ENCODE results near the gene MMP24. TPM values are rescaled to one million over a fixed set of nuclear protein-coding genes. Genes with fewer than 3 reads are reported as not detected.
A peak's percentile ranks its signal among the peaks of the same experiment; 100 is the strongest.

Gene MMP24
- total RNA-seq, 3 donors from 2014 or later: 0.80 to 2.5 (median 0.98) TPM

GRCh38 chr20:35207950-35208611 lies 18.4 kb upstream of the MMP24 start:
- peak; percentile 55 to 66 for DNase-seq (ENCODE audit: low spot score in 2 of 2)
- intact Hi-C loops (cut with DNase I; ENCODE audit: low total_unique reads): loop anchor here (5.0 kb wide), 1 partner anchor 61 kb away; the partner anchor contains the start of gene EDEM2
- Histone ChIP-seq H3K9me3 (peaks cover 0 to 8% of the 10 kb centered on the region in 2 donors), H3K4me3 (peak overlapping the region in 2 of 3 donors; percentile 6 to 45), H3K36me3 (no peaks in the 10 kb centered on the region), H3K4me1 (no peaks in the 10 kb centered on the region), H3K27me3 (no peaks in the 10 kb centered on the region), H3K27ac (peak overlapping the region; percentile 66 to 73)
- TF ChIP-seq POLR2A (IDR thresholded peaks at IDR 0.05): no peak
- TF ChIP-seq CTCF (IDR thresholded peaks at IDR 0.05): peak; percentile 83 to 93 (median 84)

- intact Hi-C loops (cut with DNase I; ENCODE audit: low total_unique reads): no loop called here
- Histone ChIP-seq H3K36me3 (no peaks in the 10 kb centered on the region), H3K27ac (no peak overlapping the region), H3K4me1 (no peaks in the 10 kb centered on the region), H3K4me3 (no peak overlapping the region), H3K27me3 (no peaks in the 10 kb centered on the region), H3K9me3 (no peaks in the 10 kb centered on the region)
- TF ChIP-seq POLR2AphosphoS5 (IDR thresholded peaks at IDR 0.05): no peak
- no peak for TF ChIP-seq CTCF (IDR thresholded peaks at IDR 0.05)
- no peak for TF ChIP-seq POLR2A (IDR thresholded peaks at IDR 0.05)
- no peak for DNase-seq (ENCODE audit: low spot score in 2 of 2)
Measured at GRCh38 chr20:35215066-35215956, 11.2 kb upstream of the MMP24 start.

GRCh38 chr20:35216541-35216940 lies 9.9 kb upstream of the MMP24 start:
- Histone ChIP-seq H3K27me3 (no peaks in the 10 kb centered on the region), H3K9me3 (no peaks in the 10 kb centered on the region), H3K4me3 (no peak overlapping the region), H3K36me3 (no peaks in the 10 kb centered on the region), H3K4me1 (no peaks in the 10 kb centered on the region), H3K27ac (no peak overlapping the region)
- intact Hi-C loops (cut with DNase I; ENCODE audit: low total_unique reads): no loop called here
- DNase-seq (ENCODE audit: low spot score in 2 of 2): no peak
- TF ChIP-seq POLR2A (IDR thresholded peaks at IDR 0.05) (no peak), POLR2AphosphoS5 (IDR thresholded peaks at IDR 0.05) (no peak), CTCF (IDR thresholded peaks at IDR 0.05) (no peak)

- TF ChIP-seq POLR2A (IDR thresholded peaks at IDR 0.05) (no peak), POLR2AphosphoS5 (IDR thresholded peaks at IDR 0.05) (no peak), CTCF (IDR thresholded peaks at IDR 0.05) (no peak)
- Histone ChIP-seq H3K4me1 (no peaks in the 10 kb centered on the region), H3K36me3 (no peaks in the 10 kb centered on the region), H3K27me3 (no peaks in the 10 kb centered on the region), H3K4me3 (no peak overlapping the region), H3K9me3 (no peaks in the 10 kb centered on the region), H3K27ac (no peak overlapping the region)
- DNase-seq (ENCODE audit: low spot score in 2 of 2): no peak
- intact Hi-C loops (cut with DNase I; ENCODE audit: low total_unique reads): no loop called here
Measured at GRCh38 chr20:35223941-35224340, 2.5 kb upstream of the MMP24 start.

GRCh38 chr20:35224536-35224935 lies 2.0 kb upstream of the MMP24 start:
- Histone ChIP-seq H3K27me3 (no peaks in the 10 kb centered on the region), H3K4me1 (no peaks in the 10 kb centered on the region), H3K9me3 (no peaks in the 10 kb centered on the region), H3K36me3 (no peaks in the 10 kb centered on the region), H3K27ac (no peak overlapping the region), H3K4me3 (no peak overlapping the region)
- no peak for DNase-seq (ENCODE audit: low spot score in 2 of 2)
- intact Hi-C loops (cut with DNase I; ENCODE audit: low total_unique reads): no loop called here
- TF ChIP-seq POLR2AphosphoS5 (IDR thresholded peaks at IDR 0.05) (no peak), POLR2A (IDR thresholded peaks at IDR 0.05) (no peak), CTCF (IDR thresholded peaks at IDR 0.05) (no peak)
